Smooth muscle cell (in vitro differentiated cells): ENCODE results near the gene PWWP2B. TPM values are rescaled to one million over a fixed set of nuclear protein-coding genes. Genes with fewer than 3 reads are reported as not detected.
"Not testable (repeated sequence)": the region's sequence is repeated elsewhere in the genome, so short reads cannot be mapped to it uniquely, and the experiment has no call there.

Experiments
- DNase-seq: peaks from one replicate; lab custom pipeline; 2025; ENCODE audit not compliant: unreplicated experiment; lab: John Stamatoyannopoulos, UW
- H2AFZ ChIP-seq: fragments of 200-600 bp; sonication (generic); 2 replicates; pipeline ENCODE4 v1.6.0; 2016; ENCODE audit warnings: antibody characterized with exemption, low read depth, mild to moderate bottlenecking
- H3F3A ChIP-seq: fragments of 200-600 bp; sonication (generic); 2 replicates; pipeline ENCODE4 v1.6.0; 2017; ENCODE audit warnings: antibody characterized with exemption, low read depth
- H3K27ac ChIP-seq: fragments of 200-600 bp; sonication (generic); 2 replicates; pipeline ENCODE4 v1.5.1; 2016; ENCODE audit warnings: low read depth, mild to moderate bottlenecking
- H3K27me3 ChIP-seq: fragments of 200-600 bp; sonication (generic); 2 replicates; pipeline ENCODE4 v1.6.1; 2016; ENCODE audit warnings: low read depth, mild to moderate bottlenecking
- H3K36me3 ChIP-seq: fragments of 200-600 bp; sonication (generic); 2 replicates; pipeline ENCODE4 v1.5.1; 2016; ENCODE audit warnings: low read depth
- H3K4me1 ChIP-seq: fragments of 200-600 bp; sonication (generic); 2 replicates; pipeline ENCODE4 v1.5.1; 2016; ENCODE audit warnings: low read depth
- H3K4me2 ChIP-seq: fragments of 200-600 bp; sonication (generic); 2 replicates; pipeline ENCODE4 v1.6.0; 2016; ENCODE audit warnings: mild to moderate bottlenecking
- H3K4me3 ChIP-seq: fragments of 200-600 bp; sonication (generic); 2 replicates; pipeline ENCODE4 v1.5.1; 2016; ENCODE audit warnings: mild to moderate bottlenecking
- H3K79me2 ChIP-seq: fragments of 200-600 bp; sonication (generic); 2 replicates; pipeline ENCODE4 v1.6.0; 2016; ENCODE audit warnings: low read depth, mild to moderate bottlenecking
- H3K9ac ChIP-seq: fragments of 200-600 bp; sonication (generic); 2 replicates; pipeline ENCODE4 v1.6.0; 2016; ENCODE audit warnings: low read depth
- H3K9me3 ChIP-seq: fragments of 200-600 bp; sonication (generic); replicated peaks from 2 replicates; pipeline ENCODE4 v1.5.1; 2016; ENCODE audit warnings: low read depth
- H4K20me1 ChIP-seq: fragments of 200-600 bp; sonication (generic); 2 replicates; pipeline ENCODE4 v1.6.0; 2016; ENCODE audit warnings: low read depth
- CTCF ChIP-seq: fragments of 200-600 bp; sonication (generic); IDR thresholded peaks from 2 replicates; pipeline ENCODE4 v1.5.1; 2017; ENCODE audit warnings: borderline replicate concordance, mild to moderate bottlenecking, antibody characterized with exemption; ENCODE audit not compliant: insufficient read depth, poor library complexity, severe bottlenecking
- WGBS: methylation state at CpG from one replicate; pipeline ENCODE4 v1.1.7; 2016; ENCODE audit warnings: low lambda C conversion rate; 5-methylcytosine and 5-hydroxymethylcytosine counted together
- polyA plus RNA-seq: library from polyadenylated mRNA; unstranded; fragments of >200 nt; fragmentation: Nextera tagmentation; extraction: Ambion mirVana; gene quantifications from 2 replicates; pipeline ENCODE4 v1.2.1, GENCODE V29; 2016
- total RNA-seq: library from RNA; depleted of rRNA; stranded (reverse); fragments of >200 nt; gene quantifications from 2 replicates; pipeline ENCODE4 v1.2.3, GENCODE V29; 2014

PWWP2B gene
- total and polyA plus RNA-seq, 2 experiments from 2014 or later: 8.3 to 13.2 TPM

GRCh38 chr10:132384618-132385388 is 12.2 kb upstream of the PWWP2B start:
- no peaks in the 10 kb centered on the region for H3K79me2 ChIP-seq
- no peak overlapping the region for H3K27ac ChIP-seq
- 94% methylated on average over 20 of the region's 20 CpGs for WGBS
- H4K20me1 ChIP-seq: no peaks in the 10 kb centered on the region
- H3K27me3 ChIP-seq: no peaks in the 10 kb centered on the region
- no peaks in the 10 kb centered on the region for H3F3A ChIP-seq
- H2AFZ ChIP-seq: no peak overlapping the region
- H3K36me3 ChIP-seq: no peaks in the 10 kb centered on the region
- no peak for TF ChIP-seq CTCF
- DNase-seq: no peak
- H3K9ac ChIP-seq: no peak overlapping the region
- no peaks in the 10 kb centered on the region for H3K4me1 ChIP-seq
- no peak overlapping the region for H3K4me2 ChIP-seq
- no peaks in the 10 kb centered on the region for H3K9me3 ChIP-seq
- no peak overlapping the region for H3K4me3 ChIP-seq

- WGBS: 93% methylated on average over 5 of the region's 5 CpGs
- Histone ChIP-seq H3K9me3 (no peaks in the 10 kb centered on the region), H3K27me3 (no peaks in the 10 kb centered on the region), H3F3A (no peaks in the 10 kb centered on the region), H3K4me1 (no peaks in the 10 kb centered on the region), H3K79me2 (no peaks in the 10 kb centered on the region), H2AFZ (no peak overlapping the region), H3K4me2 (no peak overlapping the region), H3K36me3 (no peaks in the 10 kb centered on the region), H4K20me1 (no peaks in the 10 kb centered on the region), H3K9ac (no peak overlapping the region), H3K4me3 (no peak overlapping the region), H3K27ac (no peak overlapping the region)
- no peak for TF ChIP-seq CTCF
- no peak for DNase-seq
Measured at GRCh38 chr10:132385389-132385667, 11.7 kb upstream of the PWWP2B start.

- Histone ChIP-seq H3K9me3 (no peaks in the 10 kb centered on the region), H3K9ac (no peak overlapping the region), H4K20me1 (no peaks in the 10 kb centered on the region), H3K4me1 (no peaks in the 10 kb centered on the region), H3K4me2 (no peak overlapping the region), H3K27ac (no peak overlapping the region), H2AFZ (no peak overlapping the region), H3K79me2 (no peaks in the 10 kb centered on the region), H3K36me3 (no peaks in the 10 kb centered on the region), H3F3A (no peaks in the 10 kb centered on the region), H3K27me3 (no peaks in the 10 kb centered on the region), H3K4me3 (no peak overlapping the region)
- no peak for TF ChIP-seq CTCF
- WGBS: 91% methylated on average over 17 of the region's 18 CpGs
- DNase-seq: no peak
Measured at GRCh38 chr10:132385721-132386418, 11.1 kb upstream of the PWWP2B start.

- DNase-seq: no peak
- no peak for TF ChIP-seq CTCF
- no peaks in the 10 kb centered on the region for H3K4me1 ChIP-seq
Measured at GRCh38 chr10:132386419-132386831, 10.6 kb upstream of the PWWP2B start.

GRCh38 chr10:132386896-132387295 is 10.1 kb upstream of the PWWP2B start:
- H3F3A ChIP-seq, H3K36me3 ChIP-seq, H3K79me2 ChIP-seq, H3K4me3 ChIP-seq, H3K4me2 ChIP-seq, DNase-seq, H3K27me3 ChIP-seq, H3K9me3 ChIP-seq, H4K20me1 ChIP-seq, H3K27ac ChIP-seq, H2AFZ ChIP-seq, H3K4me1 ChIP-seq, H3K9ac ChIP-seq: not testable (repeated sequence)
- 80% methylated on average over 1 of the region's 1 CpG for WGBS

More at GRCh38 chr10:132386419-132386831, 10.6 kb upstream of the PWWP2B start:
- Histone ChIP-seq H3K27ac (no peak overlapping the region), H3K36me3 (no peaks in the 10 kb centered on the region), H3K4me3 (no peak overlapping the region), H3K79me2 (no peaks in the 10 kb centered on the region), H3K9me3 (no peaks in the 10 kb centered on the region), H3K4me2 (no peak overlapping the region), H3K9ac (no peak overlapping the region), H4K20me1 (no peaks in the 10 kb centered on the region), H3K27me3 (no peaks in the 10 kb centered on the region), H3F3A (no peaks in the 10 kb centered on the region), H2AFZ (no peak overlapping the region)
- WGBS: 82% methylated on average over 9 of the region's 9 CpGs
